ENCODE measurements around the gene ILK. TPM values are rescaled to one million over a fixed set of nuclear protein-coding genes. Genes with fewer than 3 reads are reported as not detected.

ILK gene
- total and polyA plus RNA-seq, 10 donors, result 71.4 to 194 (median 126) TPM

GRCh38 chr11:6586434-6587359 is 16.9 kb upstream of the ILK start:
- H3K36me3 ChIP-seq, result peaks cover 0 to 30% (median 0%) of the 10 kb centered on the region in 6 donors
- H3K4me3 ChIP-seq, result no peak overlapping the region
- no peak for DNase-seq
- no peaks in the 10 kb centered on the region for H3K4me1 ChIP-seq
- TF ChIP-seq POLR2AphosphoS5 (IDR thresholded peaks at IDR 0.05) (peak in 1 of 3 donors; percentile 51), CTCF (IDR thresholded peaks at IDR 0.05 in 8 of 11, conservative IDR thresholded peaks at IDR 0.05 in 3 of 11) (no peak), POLR2A (IDR thresholded peaks at IDR 0.05) (no peak)
- intact Hi-C loops (cut with DNase I; ENCODE audit: low total_unique reads), result no loop called here
- 90 to 95% (median 92%) methylated on average over 14 to 25 of the region's 25 CpGs for WGBS, 5 donors
- H3K27me3 ChIP-seq (replicated peaks in 1 of 7), result no peaks in the 10 kb centered on the region
- H3K9me3 ChIP-seq, result peaks cover 0 to 34% (median 28%) of the 10 kb centered on the region in 8 donors
- H3K27ac ChIP-seq, result no peak overlapping the region

GRCh38 chr11:6587360-6587953 is 16.1 kb upstream of the ILK start:
- intact Hi-C loops (cut with DNase I; ENCODE audit: low total_unique reads), result no loop called here
- Histone ChIP-seq H3K4me1 (no peaks in the 10 kb centered on the region), H3K27me3 (replicated peaks in 1 of 7) (no peaks in the 10 kb centered on the region), H3K9me3 (peaks cover 0 to 26% (median 23%) of the 10 kb centered on the region in 8 donors), H3K27ac (no peak overlapping the region), H3K4me3 (no peak overlapping the region), H3K36me3 (peaks cover 0 to 38% (median 2%) of the 10 kb centered on the region in 6 donors)
- WGBS, 5 donors, result 96 to 99% (median 97%) methylated on average over 11 of the region's 11 CpGs
- no peak for TF ChIP-seq POLR2A (IDR thresholded peaks at IDR 0.05)
- no peak for DNase-seq

GRCh38 chr11:6588018-6588417 is 15.6 kb upstream of the ILK start:
- no peak overlapping the region for H3K4me3 ChIP-seq
- H3K4me1 ChIP-seq, result no peaks in the 10 kb centered on the region
- H3K36me3 ChIP-seq, result peaks cover 0 to 43% (median 7%) of the 10 kb centered on the region in 6 donors
- WGBS, 5 donors, result 94 to 100% (median 96%) methylated on average over 1 of the region's 1 CpG
- DNase-seq, result no peak
- H3K27ac ChIP-seq, result no peak overlapping the region
- peaks cover 0 to 21% (median 19%) of the 10 kb centered on the region in 8 donors for H3K9me3 ChIP-seq
- intact Hi-C loops (cut with DNase I; ENCODE audit: low total_unique reads), result no loop called here
- TF ChIP-seq POLR2A (IDR thresholded peaks at IDR 0.05) (no peak), CTCF (IDR thresholded peaks at IDR 0.05 in 8 of 11, conservative IDR thresholded peaks at IDR 0.05 in 3 of 11) (no peak), POLR2AphosphoS5 (IDR thresholded peaks at IDR 0.05) (no peak)
- no peaks in the 10 kb centered on the region for H3K27me3 ChIP-seq (replicated peaks in 1 of 7)

GRCh38 chr11:6594142-6594768 is 9.3 kb upstream of the ILK start:
- Histone ChIP-seq H3K9me3 (no peaks in the 10 kb centered on the region), H3K27me3 (replicated peaks in 1 of 7) (no peaks in the 10 kb centered on the region), H3K4me1 (peaks cover 0 to 6% (median 0%) of the 10 kb centered on the region in 6 donors), H3K4me3 (no peak overlapping the region), H3K36me3 (peaks cover 0 to 91% (median 45%) of the 10 kb centered on the region in 6 donors), H3K27ac (no peak overlapping the region)
- intact Hi-C loops (cut with DNase I; ENCODE audit: low total_unique reads), result loop anchor here (10.0 kb wide), 1 partner anchor 59 kb away; no protein-coding TSS in a partner anchor
- DNase-seq, result no peak
- 75 to 88% (median 84%) methylated on average over 3 of the region's 3 CpGs for WGBS, 5 donors
- TF ChIP-seq POLR2AphosphoS5 (IDR thresholded peaks at IDR 0.05) (no peak), POLR2A (IDR thresholded peaks at IDR 0.05) (no peak), CTCF (IDR thresholded peaks at IDR 0.05 in 8 of 11, conservative IDR thresholded peaks at IDR 0.05 in 3 of 11) (no peak)
